ENCODE data around the gene PARP9.

Gene PARP9

GRCh38 chr3:122608916-122609315, 44.8 kb upstream of the PARP9 start:
- Histone ChIP-seq H3K4me2 (ENCODE audit: low read length) (no peak overlapping the region), H3K9me2 (ENCODE audit: low read depth, low read length) (no peaks in the 10 kb centered on the region), H4K20me1 (ENCODE audit: insufficient read depth, low read length) (no peaks in the 10 kb centered on the region), H3F3A (ENCODE audit: insufficient read depth, low read length) (no peaks in the 10 kb centered on the region), H3K27ac (ENCODE audit: low read depth, low read length, poor library complexity, severe bottlenecking) (no peak overlapping the region), H3K27me3 (ENCODE audit: insufficient read depth, low read length) (no peaks in the 10 kb centered on the region), H3K4me3 (ENCODE audit: low read depth, low read length, poor library complexity, severe bottlenecking) (no peak overlapping the region), H2AFZ (ENCODE audit: low read length) (no peak overlapping the region), H3K9me3 (ENCODE audit: low read length) (no peaks in the 10 kb centered on the region), H3K79me2 (ENCODE audit: insufficient read depth, low read length) (no peaks in the 10 kb centered on the region), H3K36me3 (ENCODE audit: insufficient read depth, low read length) (no peaks in the 10 kb centered on the region), H3K9ac (ENCODE audit: low read length) (no peak overlapping the region), H3K4me1 (ENCODE audit: insufficient read depth, low read length, severe bottlenecking) (peaks cover 10% of the 10 kb centered on the region)
- TF ChIP-seq EZH2 (IDR thresholded peaks at IDR 0.05; ENCODE audit: borderline replicate concordance, low read length): no peak
- TF ChIP-seq, protein P1, sequence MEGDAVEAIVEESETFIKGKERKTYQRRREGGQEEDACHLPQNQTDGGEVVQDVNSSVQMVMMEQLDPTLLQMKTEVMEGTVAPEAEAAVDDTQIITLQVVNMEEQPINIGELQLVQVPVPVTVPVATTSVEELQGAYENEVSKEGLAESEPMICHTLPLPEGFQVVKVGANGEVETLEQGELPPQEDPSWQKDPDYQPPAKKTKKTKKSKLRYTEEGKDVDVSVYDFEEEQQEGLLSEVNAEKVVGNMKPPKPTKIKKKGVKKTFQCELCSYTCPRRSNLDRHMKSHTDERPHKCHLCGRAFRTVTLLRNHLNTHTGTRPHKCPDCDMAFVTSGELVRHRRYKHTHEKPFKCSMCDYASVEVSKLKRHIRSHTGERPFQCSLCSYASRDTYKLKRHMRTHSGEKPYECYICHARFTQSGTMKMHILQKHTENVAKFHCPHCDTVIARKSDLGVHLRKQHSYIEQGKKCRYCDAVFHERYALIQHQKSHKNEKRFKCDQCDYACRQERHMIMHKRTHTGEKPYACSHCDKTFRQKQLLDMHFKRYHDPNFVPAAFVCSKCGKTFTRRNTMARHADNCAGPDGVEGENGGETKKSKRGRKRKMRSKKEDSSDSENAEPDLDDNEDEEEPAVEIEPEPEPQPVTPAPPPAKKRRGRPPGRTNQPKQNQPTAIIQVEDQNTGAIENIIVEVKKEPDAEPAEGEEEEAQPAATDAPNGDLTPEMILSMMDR (IDR thresholded peaks at IDR 0.05; ENCODE audit: low read length): no peak

- H3K27me3 ChIP-seq (ENCODE audit: insufficient read depth, low read length): no peaks in the 10 kb centered on the region
- no peaks in the 10 kb centered on the region for H3K36me3 ChIP-seq (ENCODE audit: insufficient read depth, low read length)
- TF ChIP-seq, protein P1 (IDR thresholded peaks at IDR 0.05; ENCODE audit: low read length): no peak
- no peak for TF ChIP-seq EZH2 (IDR thresholded peaks at IDR 0.05; ENCODE audit: borderline replicate concordance, low read length)
- no peak overlapping the region for H3K4me3 ChIP-seq (ENCODE audit: low read depth, low read length, poor library complexity, severe bottlenecking)
- no peaks in the 10 kb centered on the region for H3K9me2 ChIP-seq (ENCODE audit: low read depth, low read length)
- H2AFZ ChIP-seq (ENCODE audit: low read length): no peak overlapping the region
- H3K27ac ChIP-seq (ENCODE audit: low read depth, low read length, poor library complexity, severe bottlenecking): no peak overlapping the region
- no peaks in the 10 kb centered on the region for H3K79me2 ChIP-seq (ENCODE audit: insufficient read depth, low read length)
- H3K9ac ChIP-seq (ENCODE audit: low read length): no peak overlapping the region
- no peaks in the 10 kb centered on the region for H4K20me1 ChIP-seq (ENCODE audit: insufficient read depth, low read length)
- H3K4me1 ChIP-seq (ENCODE audit: insufficient read depth, low read length, severe bottlenecking): peaks cover 6% of the 10 kb centered on the region
- no peaks in the 10 kb centered on the region for H3F3A ChIP-seq (ENCODE audit: insufficient read depth, low read length)
- no peaks in the 10 kb centered on the region for H3K9me3 ChIP-seq (ENCODE audit: low read length)
- no peak overlapping the region for H3K4me2 ChIP-seq (ENCODE audit: low read length)
These were observed 42.2 kb upstream of the PARP9 start for GRCh38 chr3:122606330-122606729.

DNA sequence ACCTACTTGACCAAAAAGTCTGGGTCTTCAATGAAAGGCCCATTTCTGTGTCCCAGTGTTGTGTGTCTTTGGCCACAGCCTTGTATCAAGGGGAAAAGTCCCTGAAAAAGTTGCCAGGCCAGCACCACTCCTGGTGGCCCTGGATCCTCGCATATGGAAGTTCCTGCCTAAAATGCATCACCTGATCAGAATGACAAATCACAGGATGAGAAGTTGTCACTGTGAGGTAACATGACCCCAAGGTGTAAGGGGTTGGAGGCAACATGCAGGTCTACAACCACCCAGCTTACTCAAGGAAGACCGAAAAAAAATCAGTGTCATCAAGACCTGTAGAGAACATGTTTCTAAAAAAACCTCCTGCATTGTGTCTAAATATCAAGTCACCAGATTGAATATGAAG, 39.0 kb upstream of the PARP9 start:
- Histone ChIP-seq H3K9me3 (ENCODE audit: low read length) (no peaks in the 10 kb centered on the region), H3K4me1 (ENCODE audit: insufficient read depth, low read length, severe bottlenecking) (no peaks in the 10 kb centered on the region), H3K27ac (ENCODE audit: low read depth, low read length, poor library complexity, severe bottlenecking) (no peak overlapping the region), H3K9ac (ENCODE audit: low read length) (no peak overlapping the region), H3K4me3 (ENCODE audit: low read depth, low read length, poor library complexity, severe bottlenecking) (no peak overlapping the region), H4K20me1 (ENCODE audit: insufficient read depth, low read length) (no peaks in the 10 kb centered on the region), H3K36me3 (ENCODE audit: insufficient read depth, low read length) (no peaks in the 10 kb centered on the region), H3K9me2 (ENCODE audit: low read depth, low read length) (no peaks in the 10 kb centered on the region), H3K79me2 (ENCODE audit: insufficient read depth, low read length) (no peaks in the 10 kb centered on the region), H3K4me2 (ENCODE audit: low read length) (no peak overlapping the region), H3F3A (ENCODE audit: insufficient read depth, low read length) (no peaks in the 10 kb centered on the region), H2AFZ (ENCODE audit: low read length) (no peak overlapping the region), H3K27me3 (ENCODE audit: insufficient read depth, low read length) (no peaks in the 10 kb centered on the region)
- TF ChIP-seq, protein P1 (IDR thresholded peaks at IDR 0.05; ENCODE audit: low read length): no peak
- no peak for TF ChIP-seq EZH2 (IDR thresholded peaks at IDR 0.05; ENCODE audit: borderline replicate concordance, low read length)

All from OCI-LY1 (cell line).